ENCODE results near the gene KCNH1.

KCNH1 gene

DNA sequence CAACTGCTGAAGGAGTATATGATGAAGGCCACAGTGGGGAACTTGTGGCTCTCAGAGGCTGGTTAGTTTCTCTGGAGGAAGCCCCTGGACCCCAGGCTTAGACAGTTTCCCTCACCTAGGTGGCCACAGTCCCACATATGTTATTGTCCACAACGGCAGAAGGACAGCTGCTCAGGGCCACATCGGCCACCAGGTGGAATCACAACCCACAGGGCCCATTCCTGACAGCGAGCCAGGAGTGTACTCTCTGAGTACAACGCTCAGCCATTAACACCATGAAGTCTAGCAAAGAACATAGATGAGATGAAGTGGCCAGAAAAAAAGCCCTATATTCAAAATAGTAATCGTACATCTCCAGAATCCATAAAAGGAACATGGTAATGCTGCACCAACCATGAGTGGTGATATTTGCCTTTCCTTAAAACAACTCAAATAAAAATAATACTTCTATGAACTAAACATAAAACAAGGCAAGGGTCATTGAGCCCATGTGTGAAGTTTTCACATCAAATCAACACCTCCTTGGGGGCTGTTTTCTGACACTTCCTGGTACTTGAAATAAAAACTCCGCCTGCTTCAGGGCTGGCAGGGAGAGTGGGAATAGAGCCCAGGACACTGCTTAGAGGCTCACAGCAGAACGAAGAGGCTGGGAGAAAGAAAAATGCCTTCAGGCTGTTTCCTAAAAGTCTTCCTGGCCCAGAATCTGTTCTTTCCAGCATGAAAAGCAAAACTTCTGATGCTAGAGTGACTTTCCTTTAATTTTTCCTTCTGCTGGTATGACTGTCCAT is 421.9 kb downstream of the KCNH1 start:
- DNase-seq (ENCODE audit: low read depth) = no peak

DNA sequence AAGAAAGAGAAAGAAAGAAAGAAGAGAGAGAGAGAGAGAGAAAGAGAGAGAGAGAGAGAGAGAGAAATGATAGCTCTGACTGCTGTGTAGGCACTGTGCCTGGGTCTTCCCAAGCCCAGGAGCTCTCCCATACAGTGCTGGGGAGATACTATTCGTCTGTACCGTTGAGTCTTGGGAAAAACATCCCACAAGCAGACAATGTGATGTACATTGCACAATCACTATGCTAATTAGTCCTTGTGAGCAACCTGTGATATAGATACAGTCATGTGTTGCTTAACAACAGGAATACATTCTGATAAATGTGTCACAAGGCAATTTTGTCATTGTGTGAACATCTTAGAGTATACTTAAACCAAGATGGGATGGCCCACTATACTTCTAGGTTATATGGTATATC is 424.2 kb downstream of the KCNH1 start:
- DNase-seq (ENCODE audit: low read depth) = no peak

DNA sequence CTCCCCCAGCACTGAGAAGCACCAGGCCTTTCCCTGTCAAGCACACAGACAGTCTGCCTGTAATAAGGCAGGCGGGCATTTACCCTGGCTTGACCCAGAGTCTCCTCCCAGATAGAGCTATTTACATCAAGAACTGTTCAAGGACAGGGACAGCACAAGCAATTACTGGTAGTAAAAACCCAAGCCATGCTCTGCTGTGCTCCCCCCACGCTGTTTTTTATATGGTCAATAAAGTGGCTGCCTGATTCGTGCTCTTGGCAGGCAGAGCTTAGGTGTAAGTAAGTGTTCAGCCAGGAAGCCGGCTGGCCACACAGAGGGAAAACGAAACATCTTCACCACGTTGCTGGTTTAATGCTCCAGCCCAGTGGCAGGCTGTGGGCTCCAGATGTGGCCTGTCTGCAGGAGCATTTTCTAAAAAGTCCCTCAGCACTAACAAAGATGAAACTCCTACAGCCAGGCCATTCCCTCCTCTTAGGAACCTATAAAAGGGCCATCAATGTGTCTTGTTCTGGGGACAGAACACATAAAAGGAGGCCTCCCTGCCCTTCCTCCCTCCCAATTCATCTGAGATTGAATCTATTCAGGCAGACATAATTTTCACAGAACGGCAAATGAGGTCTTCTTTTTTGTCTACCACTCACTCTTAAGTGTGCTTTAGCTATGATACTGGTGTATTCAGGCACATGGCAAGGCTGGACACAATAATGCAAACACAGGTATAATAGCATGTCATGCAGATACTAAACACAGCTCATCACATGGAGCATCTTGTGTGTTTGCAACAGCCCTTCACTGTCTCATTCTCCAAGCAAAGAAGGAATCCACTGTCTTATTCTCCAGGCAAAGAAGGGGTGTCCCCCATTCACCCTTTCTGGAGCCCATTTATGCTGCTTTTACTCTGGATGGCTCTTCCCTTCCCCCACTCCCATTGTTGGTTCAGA is 426.4 kb downstream of the KCNH1 start:
- no peak for DNase-seq (ENCODE audit: low read depth)

DNA sequence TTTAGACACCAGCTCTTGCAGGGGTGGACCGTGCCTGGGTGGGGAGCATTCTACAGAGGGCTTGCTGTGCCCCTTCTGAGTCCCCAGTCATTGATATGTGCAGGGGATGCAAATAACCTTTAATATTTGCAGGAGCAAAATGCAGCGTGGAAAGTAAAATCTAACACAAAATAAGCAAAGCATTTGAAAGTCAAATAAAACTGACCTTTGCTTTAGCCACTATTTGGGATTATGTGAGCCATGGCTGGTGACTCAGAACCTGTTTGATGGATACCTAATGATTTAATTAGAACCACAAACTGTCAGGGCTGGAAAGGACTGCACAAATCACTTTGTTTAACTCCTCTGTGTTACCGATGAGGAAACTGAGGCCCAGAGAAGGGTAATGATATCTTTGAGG is 427.7 kb downstream of the KCNH1 start:
- no peak for DNase-seq (ENCODE audit: low read depth)

DNA sequence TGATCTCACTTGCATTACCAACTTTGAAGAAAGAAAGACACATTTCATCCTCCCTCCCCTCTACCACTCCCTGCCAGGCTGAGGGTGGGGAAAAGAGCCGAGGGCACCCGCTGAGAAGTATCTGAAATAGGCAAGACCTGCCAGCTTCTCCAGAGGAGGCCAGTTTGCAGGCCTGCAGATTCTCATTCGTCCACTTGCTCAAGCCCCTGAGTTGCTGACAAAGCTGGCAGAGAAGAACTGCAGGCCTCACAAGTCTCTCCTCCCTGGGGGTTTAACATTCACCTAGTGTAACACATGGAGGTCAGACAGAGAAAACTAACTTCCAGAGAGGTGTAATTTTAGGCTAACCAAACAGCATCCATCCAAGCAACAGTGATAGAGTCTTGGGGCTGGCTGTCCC is 428.9 kb downstream of the KCNH1 start:
- no peak for DNase-seq (ENCODE audit: low read depth)

DNA sequence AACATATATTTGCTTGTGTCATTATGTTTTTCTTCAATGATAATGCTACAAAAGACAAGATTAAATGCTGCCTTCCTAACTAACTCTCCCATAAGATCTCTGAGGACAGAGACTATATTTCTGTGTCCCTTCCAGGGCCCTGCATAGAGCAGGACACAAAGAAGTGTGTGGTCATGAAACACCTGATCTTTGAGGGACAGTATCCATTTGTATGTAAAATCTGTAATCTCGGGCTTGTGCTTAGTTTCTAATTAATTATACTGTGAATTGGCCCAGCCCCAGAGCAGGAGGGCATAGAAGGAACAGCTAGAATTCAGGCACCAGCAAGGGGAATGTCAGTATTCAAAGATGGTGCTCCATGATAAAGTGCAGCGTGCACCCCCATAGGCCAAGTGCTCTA is 430.4 kb downstream of the KCNH1 start:
- DNase-seq (ENCODE audit: low read depth) = no peak

DNA sequence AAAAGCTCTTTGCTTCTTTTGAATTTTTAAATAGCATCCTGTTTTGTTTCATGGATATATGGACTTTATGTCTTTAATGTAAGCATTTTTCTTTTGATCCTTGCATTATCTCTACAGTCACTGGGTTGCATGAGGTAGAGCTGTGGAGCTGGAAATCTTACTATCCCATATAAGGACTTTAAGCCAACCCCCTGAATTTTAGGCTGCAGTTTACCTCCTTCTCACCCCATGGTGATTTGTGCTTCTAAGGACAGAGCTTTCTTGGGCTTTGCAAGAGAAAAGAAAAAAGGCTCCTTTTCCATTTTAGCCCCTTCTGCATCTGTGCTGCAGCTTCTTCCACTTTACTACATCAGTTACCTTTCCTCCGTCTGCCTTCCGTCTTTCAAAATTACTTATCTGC is 431.4 kb downstream of the KCNH1 start:
- DNase-seq (ENCODE audit: low read depth) = no peak

DNA sequence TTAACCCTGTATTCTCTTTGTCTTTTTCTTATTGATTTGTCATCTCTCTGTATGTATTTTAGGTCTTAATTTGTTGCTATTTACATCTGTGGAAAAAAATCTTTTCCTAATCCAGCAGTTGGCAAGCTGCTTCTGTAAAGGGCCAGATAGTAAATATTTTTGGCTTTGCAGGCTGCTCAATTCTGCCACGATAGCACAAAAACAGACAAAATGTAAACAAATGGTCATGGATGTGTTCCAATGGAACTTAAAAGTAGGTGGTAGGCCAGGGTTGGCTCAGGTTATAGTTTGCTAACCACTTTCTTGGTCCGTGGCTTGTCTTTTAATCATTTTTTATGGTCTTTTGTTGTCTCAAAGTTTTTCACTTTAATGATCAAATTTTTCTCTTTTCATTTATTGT is 433.4 kb downstream of the KCNH1 start:
- DNase-seq (ENCODE audit: low read depth) = no peak

DNA sequence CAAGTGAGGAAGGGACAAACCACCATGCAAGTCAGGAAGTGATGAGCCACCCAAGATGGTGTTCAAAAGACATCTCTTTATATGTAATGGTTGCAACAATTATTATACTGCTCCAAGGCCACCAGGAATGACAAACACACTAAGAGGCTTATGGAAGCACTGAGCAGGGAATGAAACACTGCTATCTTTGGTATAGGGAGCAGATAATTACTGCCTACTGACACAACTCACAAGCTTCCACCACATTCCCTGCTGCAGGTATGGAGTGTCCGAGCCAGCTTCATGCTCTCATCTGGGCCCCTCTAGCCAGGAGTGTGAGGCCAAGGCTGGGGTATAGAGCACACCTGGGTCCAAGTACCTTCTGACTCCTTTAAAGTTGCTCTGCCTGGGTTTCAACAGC is 433.9 kb downstream of the KCNH1 start:
- no peak for DNase-seq (ENCODE audit: low read depth)

DNA sequence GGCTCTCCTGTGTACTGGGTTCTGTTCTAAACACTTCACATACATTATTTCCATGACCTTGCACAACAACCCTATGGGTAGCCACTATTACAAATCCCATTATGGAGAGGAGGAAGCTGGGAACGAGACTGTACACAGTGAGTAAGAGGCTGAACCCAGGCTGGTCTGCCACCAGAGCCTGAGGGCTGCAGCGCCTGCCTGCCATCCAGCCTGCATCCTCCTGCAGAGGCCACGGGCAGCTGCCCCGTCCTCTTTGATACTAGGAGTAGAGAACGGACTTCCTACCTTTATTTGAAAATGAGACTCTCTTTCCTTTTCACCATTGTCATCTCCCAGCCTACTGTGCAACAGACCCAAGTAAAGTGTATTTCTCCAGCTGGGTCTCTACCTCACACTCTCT is 435.3 kb downstream of the KCNH1 start:
- DNase-seq (ENCODE audit: low read depth) = no peak

DNA sequence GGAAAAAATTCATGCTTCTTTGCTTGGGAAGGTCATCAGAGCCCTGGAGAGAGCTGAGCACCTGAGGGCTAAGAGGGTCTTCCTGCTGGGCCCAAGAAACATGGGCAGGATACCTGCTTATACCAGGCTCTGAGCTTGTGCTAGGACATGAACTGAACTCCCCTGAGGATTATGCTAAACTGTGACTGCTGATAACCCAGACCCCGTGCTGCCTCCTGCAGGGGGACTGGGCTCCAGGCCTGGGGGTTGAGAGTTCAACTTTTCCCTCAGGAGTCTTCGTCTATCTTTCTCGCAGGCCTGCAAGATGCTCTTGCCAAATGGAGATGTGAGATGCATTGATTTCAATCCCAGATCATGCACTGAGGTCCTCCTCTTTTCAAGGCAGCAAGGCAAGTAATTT is 436.8 kb downstream of the KCNH1 start:
- no peak for DNase-seq (ENCODE audit: low read depth)

DNA sequence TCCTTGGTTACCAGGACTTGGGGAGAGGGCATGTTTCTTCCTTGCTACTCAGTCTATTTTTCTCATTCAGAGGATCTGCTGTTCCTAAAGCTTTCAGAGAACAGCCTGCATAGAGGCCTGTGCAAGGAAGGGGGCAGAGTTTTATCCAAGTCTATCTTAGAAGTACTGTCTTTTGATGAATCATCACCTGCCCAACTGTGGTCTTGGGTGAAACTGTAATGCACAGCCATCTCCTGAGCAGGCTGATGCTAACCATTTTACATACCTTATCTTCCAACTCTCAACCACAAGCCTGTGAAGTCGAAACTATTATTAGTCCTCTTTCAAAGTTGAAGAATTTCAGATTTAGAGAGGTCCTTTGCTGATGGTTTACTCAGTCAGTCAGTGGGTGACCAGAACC is 437.2 kb downstream of the KCNH1 start:
- no peak for DNase-seq (ENCODE audit: low read depth)

DNA sequence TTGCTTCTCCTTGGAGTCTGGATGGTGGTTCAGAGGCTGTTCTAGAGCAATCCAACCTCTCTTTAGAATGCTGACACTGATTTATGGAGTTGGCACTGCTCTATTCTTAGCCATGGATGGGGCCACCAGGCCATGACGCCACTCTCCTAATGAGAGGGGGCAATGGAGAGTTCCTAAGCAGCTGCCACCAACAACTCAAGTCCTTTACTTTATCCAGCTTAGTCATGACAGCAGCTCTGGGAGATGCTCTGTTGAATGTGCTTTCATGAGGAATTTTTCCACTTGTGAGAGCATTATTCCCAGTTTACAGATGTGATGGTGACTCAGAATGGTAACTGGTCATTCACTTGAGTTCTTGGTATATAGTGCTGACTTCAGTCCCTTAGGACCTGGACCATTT is 438.9 kb downstream of the KCNH1 start:
- DNase-seq (ENCODE audit: low read depth) = no peak

DNA sequence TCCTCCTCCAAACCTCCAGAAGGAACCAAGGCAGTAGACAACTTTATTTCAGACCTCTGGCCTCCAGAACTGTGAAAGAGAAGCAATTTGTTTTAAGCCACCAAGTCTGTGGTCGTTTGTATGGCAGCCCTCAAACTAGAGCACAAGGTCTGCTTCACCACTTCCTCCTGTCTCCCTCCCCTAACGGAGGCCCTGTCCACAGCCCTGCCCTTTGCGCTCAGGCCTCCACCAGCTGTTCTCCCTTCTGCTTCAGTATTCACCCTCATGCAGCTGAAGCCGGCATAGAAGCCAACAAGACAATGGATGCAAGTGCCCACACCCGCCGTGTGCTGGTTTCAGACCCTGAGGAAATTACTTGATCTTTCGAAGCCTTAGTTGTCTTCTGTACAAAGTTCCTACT is 441.2 kb downstream of the KCNH1 start:
- DNase-seq (ENCODE audit: low read depth) = no peak

DNA sequence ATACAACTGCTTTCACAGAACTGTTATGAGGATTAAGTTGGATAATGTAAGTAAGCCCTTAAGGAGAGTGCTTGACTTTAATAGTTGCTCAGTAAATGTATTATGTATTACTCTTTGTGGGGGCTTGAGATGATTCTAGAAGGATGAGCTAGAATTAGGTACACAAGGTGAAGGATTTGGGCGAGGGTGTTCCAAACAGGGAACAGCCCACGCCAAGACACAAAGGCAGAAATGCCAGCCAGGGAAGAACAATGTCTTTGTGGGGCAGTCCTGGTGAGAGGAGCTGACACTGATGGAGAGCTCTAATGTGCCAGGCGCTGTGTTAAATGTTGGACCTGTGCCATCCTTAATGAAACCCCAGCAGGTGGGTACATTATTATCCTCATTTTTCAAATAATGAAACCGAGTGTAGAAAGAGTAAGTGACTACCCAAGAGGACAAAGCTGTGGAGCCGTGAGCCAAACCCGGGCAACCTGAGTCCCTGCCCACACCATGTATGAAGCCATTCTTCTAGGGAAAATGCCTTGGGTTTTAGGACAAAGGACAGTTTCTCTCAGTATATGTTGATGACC is 442.8 kb downstream of the KCNH1 start:
- no peak for DNase-seq (ENCODE audit: low read depth)

DNA sequence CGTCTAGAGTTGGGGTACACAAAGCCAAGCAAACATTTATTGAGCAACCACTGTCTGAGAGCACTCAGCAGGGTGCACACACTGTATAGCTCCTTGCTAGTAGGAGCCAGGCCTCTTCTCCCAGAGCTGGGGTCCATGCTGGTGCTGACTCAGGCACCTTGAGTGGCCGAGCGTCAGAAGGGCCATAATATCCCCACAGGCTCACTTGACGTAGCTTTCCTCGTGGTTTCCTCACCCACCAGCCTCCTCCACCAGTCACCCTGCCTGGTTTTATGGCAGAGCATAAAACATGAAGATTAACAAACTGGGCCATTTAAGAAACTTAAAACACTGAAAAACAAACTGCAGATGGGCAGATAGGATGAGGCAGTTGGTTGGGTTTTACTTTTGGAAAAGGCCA is 443.7 kb downstream of the KCNH1 start:
- no peak for DNase-seq (ENCODE audit: low read depth)

DNA sequence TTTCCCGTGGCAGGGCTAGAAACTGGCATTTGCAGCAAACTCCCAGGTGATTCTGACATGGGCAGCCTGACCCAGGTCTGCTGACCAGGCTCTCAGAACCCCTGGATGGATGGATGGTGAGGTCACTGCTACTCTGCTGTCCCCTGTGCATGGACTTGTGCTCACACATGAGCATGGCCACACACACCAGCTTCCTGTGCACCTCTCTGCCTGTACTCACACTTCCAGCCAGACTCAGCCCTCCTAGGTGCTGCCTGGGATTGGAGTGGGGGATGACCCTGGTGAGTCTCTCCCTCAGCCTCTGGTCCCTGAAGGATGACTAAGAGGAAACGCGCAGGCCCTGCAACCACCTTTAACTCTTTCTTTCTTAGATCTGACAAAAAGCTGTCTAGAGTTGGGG is 444.1 kb downstream of the KCNH1 start:
- DNase-seq (ENCODE audit: low read depth) = no peak

DNA sequence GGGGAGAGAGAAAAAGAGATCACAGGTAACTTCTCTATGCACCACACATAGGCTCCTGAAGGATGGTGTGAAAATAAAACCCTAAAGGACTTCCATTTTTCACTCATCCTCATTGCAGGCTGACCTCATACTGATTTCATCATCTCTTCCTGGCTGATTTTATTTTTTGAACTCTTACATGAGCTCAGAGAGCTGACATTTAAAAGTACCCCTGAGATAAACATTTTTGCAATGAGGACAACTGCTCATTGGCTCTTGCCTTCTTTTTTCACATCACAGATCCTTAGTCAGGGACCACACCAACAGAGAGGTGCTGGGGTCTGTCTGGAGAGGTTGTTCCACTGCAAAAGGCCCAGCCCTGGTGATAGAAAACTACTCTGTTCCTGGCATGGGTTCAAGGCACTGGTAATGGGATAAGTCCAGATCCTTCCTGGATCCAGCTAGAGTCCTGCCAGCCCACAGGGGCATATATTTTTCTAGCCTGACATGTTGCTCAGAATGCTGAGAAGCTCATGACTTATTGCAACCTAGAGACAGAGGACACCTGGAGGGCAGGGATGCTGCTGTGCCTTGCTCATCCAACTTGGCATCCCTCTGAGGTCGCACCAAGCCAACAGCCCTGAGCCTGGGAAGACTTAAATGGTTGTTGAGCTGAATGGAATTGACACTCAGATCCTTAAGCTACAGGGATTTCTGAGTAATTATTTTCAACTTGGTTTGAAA is 445.3 kb downstream of the KCNH1 start:
- no peak for DNase-seq (ENCODE audit: low read depth)

DNA sequence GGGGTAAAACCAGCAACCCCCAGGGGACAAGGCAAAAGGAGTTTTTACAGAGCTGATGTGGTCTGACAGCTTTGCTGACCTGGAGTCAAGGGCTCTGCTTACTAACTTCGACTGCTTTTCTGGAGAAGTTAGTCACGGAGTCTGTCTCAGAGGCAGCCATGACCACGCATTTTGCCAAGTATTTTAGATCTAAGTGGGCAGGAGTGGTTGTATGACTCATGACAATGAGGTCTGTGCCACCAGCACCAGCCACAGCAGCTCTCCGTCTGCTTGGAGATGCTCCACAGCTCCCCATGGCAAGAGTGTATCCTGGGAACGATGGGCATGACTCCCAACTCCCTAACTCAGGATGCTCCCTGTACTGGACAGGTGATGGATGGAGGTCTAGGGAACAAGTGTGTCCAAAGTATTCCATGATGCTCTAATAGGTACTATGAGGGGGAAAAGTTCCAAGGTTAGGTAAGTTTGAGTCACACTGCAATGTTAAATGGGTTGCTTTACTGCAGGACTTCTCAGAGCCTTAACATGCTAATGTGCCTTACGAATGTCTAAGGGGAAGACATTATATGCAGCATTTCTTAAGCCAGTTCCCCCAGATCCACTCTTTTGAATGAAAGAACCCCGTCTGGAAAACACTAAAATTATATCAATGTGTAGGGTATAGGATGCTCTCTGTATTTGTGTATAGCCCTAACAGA is 446.2 kb downstream of the KCNH1 start:
- no peak for DNase-seq (ENCODE audit: low read depth)

DNA sequence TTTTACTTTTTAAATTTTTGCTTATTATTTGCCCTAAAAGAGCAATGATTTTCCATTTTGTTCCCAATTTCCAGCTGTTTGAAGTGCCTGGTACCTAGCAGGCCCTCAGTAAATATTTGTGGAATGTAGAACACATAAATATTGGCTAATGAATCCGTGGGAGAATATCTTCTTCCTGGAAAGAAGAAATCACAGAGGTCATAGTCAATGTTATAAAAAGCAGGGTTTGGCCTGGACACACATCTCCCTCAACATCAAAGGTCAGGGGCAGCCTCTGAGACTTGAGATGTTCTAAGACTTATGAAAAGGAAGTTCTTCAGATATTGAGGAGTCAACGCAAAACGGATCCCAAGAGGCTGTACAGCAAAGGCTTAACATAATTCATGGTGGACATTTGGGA is 447.1 kb downstream of the KCNH1 start:
- no peak for DNase-seq (ENCODE audit: low read depth)

DNA sequence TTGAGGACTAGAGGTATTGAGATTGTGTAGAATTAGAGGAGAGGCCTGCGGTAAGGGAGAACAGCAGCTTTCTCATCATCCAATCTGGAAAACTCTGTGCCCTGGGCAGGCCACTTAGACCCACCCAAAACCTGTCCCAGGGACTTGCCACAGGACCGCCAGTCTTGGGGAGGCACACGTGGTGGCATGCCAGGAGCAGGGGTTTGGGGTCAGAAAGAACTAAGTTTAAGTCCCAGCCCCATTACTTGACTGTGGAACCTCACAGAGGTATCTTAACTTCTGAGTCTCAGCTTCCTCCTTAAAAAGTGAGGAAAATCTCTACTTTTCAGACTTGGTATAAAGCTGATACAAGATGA is 448.7 kb downstream of the KCNH1 start:
- no peak for DNase-seq (ENCODE audit: low read depth)

Data from HS-5 (cell line).